Measurements from ENCODE around the gene DTX1. TPM values are rescaled to one million over a fixed set of nuclear protein-coding genes. Genes with fewer than 3 reads are reported as not detected.

Gene DTX1
- 5.2 TPM for total RNA-seq

DNA sequence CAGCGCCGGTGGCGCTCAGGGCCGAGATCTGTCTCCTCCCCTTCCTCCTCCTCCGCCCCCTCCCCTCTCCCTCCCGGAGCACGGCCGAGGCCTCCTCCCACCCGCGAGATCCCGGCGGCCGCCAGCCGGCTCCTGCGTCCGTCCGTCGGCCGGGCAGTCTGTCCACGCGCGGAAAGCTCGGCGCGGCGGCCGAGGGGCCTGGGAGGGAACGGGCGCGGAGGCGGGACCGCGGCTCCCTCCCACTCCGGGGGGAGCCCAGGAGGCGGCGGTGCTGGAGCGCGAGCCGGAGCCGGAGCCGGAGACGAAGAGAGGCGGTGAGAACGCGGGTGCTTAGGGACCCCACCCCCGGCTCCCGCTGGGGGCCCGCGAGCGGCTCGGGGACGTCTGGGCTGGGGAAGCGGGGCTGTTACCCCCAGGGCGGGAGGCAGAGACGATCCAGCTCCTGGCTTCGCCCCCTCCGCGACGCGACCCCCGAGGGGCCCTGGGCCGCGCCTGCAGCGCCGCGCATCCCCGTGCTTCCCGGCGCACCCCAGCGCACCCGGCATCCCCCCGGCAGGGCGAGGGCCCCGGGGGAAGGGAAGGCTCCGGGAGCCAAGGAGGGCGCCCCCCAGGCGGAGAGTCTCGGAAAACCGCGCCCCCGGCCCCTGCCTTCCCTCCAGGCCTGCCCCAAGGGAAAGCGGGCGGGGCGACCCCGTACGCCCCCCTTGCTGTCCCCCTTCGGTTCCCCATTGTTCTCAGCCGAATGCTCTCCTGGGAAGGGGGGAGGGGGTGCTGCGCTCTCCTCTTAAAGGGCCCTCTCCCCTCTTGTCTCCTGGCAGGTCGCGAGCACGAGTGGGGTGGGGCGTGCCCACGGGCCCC, at the start of gene DTX1:
DTX1 (plus strand) TSS at position 100 of the 858 bp plus-strand sequence. CDS start 1,463 bp downstream, outside the sequence.
- Histone ChIP-seq H3K4me1 (ENCODE audit: insufficient read depth, low read length) (peaks cover 57% of the 10 kb centered on the region), H3K27me3 (ENCODE audit: insufficient read depth, low read length) (peaks cover 12% of the 10 kb centered on the region), H3K4me3 (ENCODE audit: low read length) (peak within 1 kb of the TSS; percentile 40), H3K9me3 (ENCODE audit: low read depth, low read length) (no peaks in the 10 kb centered on the region)

DNA sequence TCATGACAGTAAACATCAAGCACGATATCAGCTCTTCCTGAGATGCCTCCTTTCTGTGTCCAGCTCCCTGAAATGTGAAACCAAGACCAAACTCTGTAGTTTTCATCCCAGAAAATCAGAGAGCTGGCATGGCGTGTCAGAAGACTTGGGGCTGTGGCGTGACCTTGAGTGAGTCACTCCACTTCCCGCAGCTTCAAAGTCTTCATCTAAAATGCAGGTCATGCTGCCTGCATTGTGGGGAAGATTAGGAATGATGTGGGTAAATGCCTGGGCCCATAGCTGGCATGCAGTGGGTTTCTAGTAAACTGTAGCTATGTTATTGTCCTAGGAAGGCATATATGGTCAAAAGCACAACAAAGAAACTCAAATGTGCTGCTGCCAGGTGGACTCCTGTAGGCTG, 49.4 kb upstream of the DTX1 start:
- Histone ChIP-seq H3K4me1 (ENCODE audit: insufficient read depth, low read length) (no peaks in the 10 kb centered on the region), H3K9me3 (ENCODE audit: low read depth, low read length) (peaks cover 12% of the 10 kb centered on the region), H3K4me3 (ENCODE audit: low read length) (no peak overlapping the region), H3K27me3 (ENCODE audit: insufficient read depth, low read length) (no peaks in the 10 kb centered on the region)

DNA sequence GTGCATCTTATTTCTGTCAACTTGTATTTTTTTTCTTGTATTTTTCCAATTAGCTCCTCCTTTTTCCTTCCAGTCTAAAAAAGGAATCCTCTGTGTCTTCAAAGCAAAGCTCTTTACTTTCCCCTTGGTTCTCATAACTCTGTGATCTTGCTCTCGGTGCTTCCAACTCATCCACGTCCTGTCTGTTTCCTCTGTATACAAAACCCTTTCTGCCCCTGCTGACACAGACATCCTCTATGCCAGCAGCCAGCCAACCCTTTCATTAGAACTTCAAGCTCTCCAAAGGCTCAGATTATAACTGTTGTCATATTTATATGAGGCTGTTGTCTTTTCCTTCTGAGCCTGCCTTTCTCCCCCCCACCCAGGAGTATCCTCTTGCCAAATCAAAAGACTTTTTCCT, 45.8 kb upstream of the DTX1 start:
- Histone ChIP-seq H3K9me3 (ENCODE audit: low read depth, low read length) (peaks cover 12% of the 10 kb centered on the region), H3K4me3 (ENCODE audit: low read length) (no peak overlapping the region)

DNA sequence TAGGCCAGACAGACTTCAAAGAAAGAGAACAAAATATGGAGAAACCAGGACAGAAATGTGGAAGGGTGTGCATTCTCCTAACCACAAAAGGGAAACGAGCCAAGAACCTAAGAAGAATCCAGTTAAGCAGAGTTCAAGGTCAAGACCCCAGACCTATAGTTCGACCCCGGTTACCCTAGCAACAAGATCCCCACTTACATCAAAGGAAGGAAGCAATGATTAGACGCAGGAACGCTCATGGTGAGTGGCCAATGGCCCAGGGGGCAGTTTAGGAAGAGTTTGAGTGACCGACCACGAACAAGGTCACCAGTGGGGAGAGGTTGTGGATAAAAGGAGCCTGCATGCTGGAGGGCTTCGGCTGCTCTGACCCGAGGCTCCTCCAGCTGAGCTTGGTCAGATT, 42.0 kb upstream of the DTX1 start:
- Histone ChIP-seq H3K4me3 (ENCODE audit: low read length) (no peak overlapping the region), H3K9me3 (ENCODE audit: low read depth, low read length) (peaks cover 12% of the 10 kb centered on the region), H3K27me3 (ENCODE audit: insufficient read depth, low read length) (no peaks in the 10 kb centered on the region), H3K4me1 (ENCODE audit: insufficient read depth, low read length) (no peaks in the 10 kb centered on the region)

More for the DNA sequence above, 45.8 kb upstream of the DTX1 start:
- Histone ChIP-seq H3K27me3 (ENCODE audit: insufficient read depth, low read length) (no peaks in the 10 kb centered on the region), H3K4me1 (ENCODE audit: insufficient read depth, low read length) (no peaks in the 10 kb centered on the region)

DNA sequence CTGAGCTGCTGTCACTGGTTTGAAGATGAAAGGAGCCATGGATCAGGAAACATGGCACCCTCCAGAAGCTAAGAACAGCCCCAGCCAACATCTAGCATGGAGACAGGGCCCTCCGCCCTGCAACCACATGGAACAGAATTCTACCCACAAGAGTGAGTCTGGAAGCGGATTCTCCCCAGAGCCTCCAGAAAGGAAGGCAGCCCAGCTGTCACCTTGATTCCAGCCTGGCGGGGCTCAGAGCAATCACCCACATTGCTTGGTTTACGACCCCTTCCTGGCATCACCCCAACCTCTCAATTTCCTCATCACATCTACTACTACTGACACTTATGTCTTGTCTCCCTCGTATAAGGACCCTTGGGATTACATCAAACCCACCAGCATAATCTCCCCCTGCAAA, 39.7 kb upstream of the DTX1 start:
- Histone ChIP-seq H3K4me1 (ENCODE audit: insufficient read depth, low read length) (no peaks in the 10 kb centered on the region), H3K27me3 (ENCODE audit: insufficient read depth, low read length) (no peaks in the 10 kb centered on the region), H3K4me3 (ENCODE audit: low read length) (no peak overlapping the region), H3K9me3 (ENCODE audit: low read depth, low read length) (no peaks in the 10 kb centered on the region)

DNA sequence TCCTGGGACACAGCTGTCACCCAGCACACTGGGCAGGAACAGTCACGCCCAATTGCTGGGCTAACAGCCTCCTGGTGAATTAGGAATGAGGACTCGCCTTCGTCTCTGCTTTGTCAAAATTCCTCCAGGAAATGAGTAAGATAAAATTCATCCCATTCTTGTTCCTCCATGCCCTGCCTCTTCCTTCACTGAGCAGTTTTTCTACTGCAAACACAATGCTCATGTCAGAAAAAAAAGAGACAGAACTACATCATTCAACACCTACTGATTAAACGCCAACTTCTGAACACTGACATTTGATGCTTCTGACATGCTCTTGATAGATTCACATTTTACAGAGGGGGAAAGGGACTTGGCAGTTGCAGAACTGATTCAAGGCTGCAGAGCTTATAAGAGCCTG, 37.5 kb upstream of the DTX1 start:
- no peak overlapping the region for H3K4me3 ChIP-seq (ENCODE audit: low read length)
- H3K4me1 ChIP-seq (ENCODE audit: insufficient read depth, low read length) = no peaks in the 10 kb centered on the region
- H3K27me3 ChIP-seq (ENCODE audit: insufficient read depth, low read length) = no peaks in the 10 kb centered on the region
- H3K9me3 ChIP-seq (ENCODE audit: low read depth, low read length) = no peaks in the 10 kb centered on the region

DNA sequence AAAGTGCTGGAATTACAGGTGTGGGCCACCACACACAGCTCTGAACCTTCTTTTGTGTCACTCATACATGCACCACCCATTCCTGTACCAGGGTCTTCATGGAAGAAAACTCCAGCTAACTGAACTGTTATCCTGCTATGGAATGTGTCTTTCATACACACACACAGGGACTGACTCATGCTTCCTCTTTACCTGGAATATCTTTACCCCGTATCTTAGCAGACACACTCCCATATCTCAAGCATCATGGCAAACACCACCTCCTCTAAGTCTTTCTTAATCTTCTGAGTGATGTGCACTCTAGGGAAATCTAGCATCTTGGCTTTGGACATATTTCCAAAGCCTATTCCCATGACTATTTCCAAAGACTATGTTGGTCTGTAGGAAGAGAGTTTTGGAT, 35.0 kb upstream of the DTX1 start:
- no peaks in the 10 kb centered on the region for H3K9me3 ChIP-seq (ENCODE audit: low read depth, low read length)
- no peaks in the 10 kb centered on the region for H3K4me1 ChIP-seq (ENCODE audit: insufficient read depth, low read length)

DNA sequence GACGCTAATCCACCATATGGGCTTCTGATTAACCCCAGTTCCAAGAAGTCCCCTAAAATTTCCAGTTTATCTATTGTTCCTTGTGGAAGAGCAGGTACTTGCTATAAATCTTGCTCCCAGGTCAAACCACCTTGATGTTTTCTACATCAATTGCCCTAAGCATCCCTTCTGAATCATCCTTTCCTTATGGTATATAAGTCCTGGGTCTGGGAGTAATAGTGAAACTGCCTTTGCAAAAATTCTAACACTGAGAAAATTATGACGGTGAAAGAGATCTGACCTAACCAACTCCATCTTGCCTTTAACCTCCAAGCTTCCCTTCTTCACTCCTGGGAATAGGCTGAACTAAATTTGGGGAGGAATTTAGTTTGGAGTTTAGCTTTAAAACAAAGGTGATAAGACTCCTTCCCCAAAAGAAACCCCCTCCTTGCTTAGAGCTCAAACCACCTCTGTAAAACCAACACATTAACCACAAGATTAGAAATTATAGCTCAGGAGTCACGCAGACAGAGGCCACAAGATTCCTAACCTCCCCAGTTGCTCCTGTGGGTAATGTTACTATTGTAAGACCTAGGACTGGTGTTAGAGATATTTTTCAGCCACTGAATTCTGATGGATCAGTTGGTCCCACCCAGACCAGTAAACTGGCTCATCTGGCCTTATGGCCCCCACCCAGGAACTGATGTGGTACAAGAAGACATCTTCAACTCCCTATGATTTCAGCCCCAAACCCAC, 33.8 kb upstream of the DTX1 start:
- no peaks in the 10 kb centered on the region for H3K27me3 ChIP-seq (ENCODE audit: insufficient read depth, low read length)
- no peaks in the 10 kb centered on the region for H3K4me1 ChIP-seq (ENCODE audit: insufficient read depth, low read length)
- H3K4me3 ChIP-seq (ENCODE audit: low read length) = no peak overlapping the region
- no peaks in the 10 kb centered on the region for H3K9me3 ChIP-seq (ENCODE audit: low read depth, low read length)

More for the DNA sequence above, 35.0 kb upstream of the DTX1 start:
- Histone ChIP-seq H3K4me3 (ENCODE audit: low read length) (no peak overlapping the region), H3K27me3 (ENCODE audit: insufficient read depth, low read length) (no peaks in the 10 kb centered on the region)

DNA sequence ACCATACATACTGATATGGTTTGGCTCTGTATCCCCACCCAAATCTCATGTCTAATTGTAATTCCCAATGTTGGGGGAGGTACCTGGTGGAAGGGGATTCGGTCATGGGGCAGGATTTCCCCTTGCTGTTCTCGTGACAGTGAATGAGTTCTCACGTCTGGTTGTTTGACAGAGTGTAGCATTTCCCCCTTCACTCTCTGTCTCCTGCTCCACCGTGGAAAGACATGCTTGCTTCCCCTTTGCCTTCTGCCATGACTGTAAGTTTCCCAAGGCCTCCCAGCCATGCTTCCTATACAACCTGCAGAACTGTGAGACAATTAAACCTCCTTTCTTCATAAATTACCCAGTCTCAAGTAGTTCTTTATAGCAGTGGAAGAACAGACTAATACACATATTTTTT, 28.8 kb upstream of the DTX1 start:
- Histone ChIP-seq H3K9me3 (ENCODE audit: low read depth, low read length) (no peaks in the 10 kb centered on the region), H3K4me3 (ENCODE audit: low read length) (no peak overlapping the region), H3K27me3 (ENCODE audit: insufficient read depth, low read length) (no peaks in the 10 kb centered on the region), H3K4me1 (ENCODE audit: insufficient read depth, low read length) (no peaks in the 10 kb centered on the region)

DNA sequence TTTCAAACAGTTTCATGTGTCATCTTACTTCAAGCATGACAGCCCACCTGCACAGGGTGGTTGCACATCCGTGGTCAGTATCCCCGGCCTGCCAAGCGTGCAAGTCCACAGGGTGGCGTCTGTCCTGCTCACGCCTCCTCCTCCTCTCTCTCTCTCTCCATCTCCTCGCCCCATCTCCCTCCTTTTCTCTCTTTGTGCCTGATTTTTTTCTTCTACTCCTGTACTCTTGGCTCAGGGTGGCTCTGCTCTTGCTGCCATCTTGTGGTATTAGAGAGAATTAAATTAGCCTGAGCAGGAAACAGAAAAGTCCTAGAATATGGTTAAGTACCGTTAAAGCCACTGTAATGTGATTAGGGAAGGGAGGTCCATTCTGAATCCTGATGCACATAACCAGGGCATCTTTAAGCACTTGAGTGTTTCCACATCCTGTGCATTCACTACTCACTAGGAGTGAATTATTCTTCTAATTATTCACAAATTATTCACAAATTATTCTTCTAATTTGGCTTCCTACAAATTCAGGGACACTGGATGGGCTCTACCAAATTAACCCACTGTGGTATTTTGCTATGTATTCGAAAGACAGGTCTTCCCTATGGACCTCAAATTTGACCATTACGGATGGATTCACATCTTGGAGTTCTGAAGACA, 25.5 kb upstream of the DTX1 start:
- Histone ChIP-seq H3K27me3 (ENCODE audit: insufficient read depth, low read length) (no peaks in the 10 kb centered on the region), H3K4me3 (ENCODE audit: low read length) (no peak overlapping the region), H3K9me3 (ENCODE audit: low read depth, low read length) (no peaks in the 10 kb centered on the region), H3K4me1 (ENCODE audit: insufficient read depth, low read length) (no peaks in the 10 kb centered on the region)

DNA sequence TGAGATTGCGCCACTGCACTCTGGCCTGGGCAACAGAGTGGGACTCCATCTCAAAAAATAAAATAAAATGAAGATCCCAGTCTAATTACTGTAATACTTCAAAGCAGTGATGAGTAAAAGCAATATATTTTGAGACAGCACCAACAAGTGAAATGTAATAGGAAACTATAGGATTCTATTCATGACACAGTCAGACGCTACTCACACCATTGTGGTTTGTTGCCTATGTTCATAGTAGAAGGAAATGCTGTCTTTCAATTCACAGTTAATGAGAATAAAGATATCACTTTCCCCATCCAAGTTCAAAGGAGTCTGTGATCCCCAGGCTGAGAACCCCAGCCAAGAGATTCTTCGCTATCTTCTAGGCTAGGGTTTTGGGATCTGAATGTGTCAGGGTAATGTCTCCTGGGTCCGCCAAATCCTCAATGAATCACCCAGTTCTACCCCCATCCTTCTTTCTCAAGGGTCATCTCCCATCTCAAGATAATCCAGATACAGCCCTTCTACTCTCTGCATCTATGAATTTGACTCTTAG, 16.6 kb upstream of the DTX1 start:
- Histone ChIP-seq H3K27me3 (ENCODE audit: insufficient read depth, low read length) (no peaks in the 10 kb centered on the region), H3K4me3 (ENCODE audit: low read length) (no peak overlapping the region), H3K4me1 (ENCODE audit: insufficient read depth, low read length) (peaks cover 21% of the 10 kb centered on the region), H3K9me3 (ENCODE audit: low read depth, low read length) (no peaks in the 10 kb centered on the region)

DNA sequence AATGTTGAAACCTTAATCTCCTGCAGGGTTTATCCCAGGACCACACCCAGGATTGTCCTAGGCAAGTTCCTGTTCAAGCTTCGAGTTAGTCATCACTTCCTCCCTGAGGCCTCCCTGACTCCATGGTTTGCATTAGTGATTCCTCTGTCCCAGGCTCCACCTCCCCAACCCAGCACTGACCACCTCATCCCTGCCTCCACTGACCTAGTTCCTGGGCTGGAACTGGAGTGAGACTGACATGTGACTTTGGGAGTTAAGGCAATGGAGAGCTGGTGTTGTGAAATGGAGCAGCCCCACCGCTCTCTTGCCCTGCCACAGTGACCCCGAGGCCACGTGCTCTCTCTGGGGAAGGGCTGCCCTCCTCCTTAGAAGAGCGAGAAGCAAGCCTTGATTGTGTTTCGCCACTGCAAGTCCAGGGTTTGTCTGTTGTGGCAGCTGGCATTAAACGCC, 15.8 kb upstream of the DTX1 start:
- Histone ChIP-seq H3K27me3 (ENCODE audit: insufficient read depth, low read length) (no peaks in the 10 kb centered on the region), H3K9me3 (ENCODE audit: low read depth, low read length) (no peaks in the 10 kb centered on the region), H3K4me1 (ENCODE audit: insufficient read depth, low read length) (peaks cover 21% of the 10 kb centered on the region), H3K4me3 (ENCODE audit: low read length) (no peak overlapping the region)

DNA sequence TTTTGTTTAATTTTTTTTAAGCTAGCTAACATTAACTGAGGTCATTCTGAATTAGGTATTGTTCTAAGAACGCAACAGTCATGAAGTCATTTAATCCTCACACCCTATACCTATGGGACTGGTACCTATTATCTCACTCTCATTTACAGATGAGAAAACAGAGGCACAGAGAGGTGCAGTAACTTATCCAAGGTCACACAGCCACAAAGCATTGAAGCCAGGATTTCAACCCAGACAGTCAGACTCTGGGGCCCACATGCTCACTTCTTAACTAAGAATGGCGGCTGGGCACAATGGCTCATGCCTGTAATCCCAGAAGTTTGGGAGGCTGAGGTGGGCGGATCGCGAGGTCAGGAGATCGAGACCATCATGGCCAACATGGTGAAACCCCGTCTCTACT, 15.0 kb upstream of the DTX1 start:
- Histone ChIP-seq H3K4me3 (ENCODE audit: low read length) (no peak overlapping the region), H3K4me1 (ENCODE audit: insufficient read depth, low read length) (peaks cover 21% of the 10 kb centered on the region), H3K9me3 (ENCODE audit: low read depth, low read length) (no peaks in the 10 kb centered on the region), H3K27me3 (ENCODE audit: insufficient read depth, low read length) (no peaks in the 10 kb centered on the region)

DNA sequence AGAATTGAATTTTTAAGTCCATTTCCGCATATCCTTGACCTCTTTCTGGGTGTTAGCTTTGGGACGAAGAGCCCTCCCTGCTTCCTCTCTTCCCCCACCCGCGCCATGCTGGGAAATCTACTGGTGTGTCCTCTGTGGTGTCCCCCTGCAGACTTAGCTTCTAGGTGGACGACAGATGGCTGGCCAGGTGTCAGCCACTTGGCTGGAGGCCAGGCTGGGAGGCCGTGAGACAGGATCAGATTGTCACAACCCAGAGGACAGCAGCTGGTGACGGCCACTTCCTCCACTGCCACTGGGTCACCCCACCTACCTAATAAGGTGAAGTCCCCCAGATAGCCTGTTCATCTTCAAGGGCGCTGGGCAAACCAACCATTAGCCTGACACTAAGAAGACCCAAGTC, 13.3 kb upstream of the DTX1 start:
- Histone ChIP-seq H3K27me3 (ENCODE audit: insufficient read depth, low read length) (no peaks in the 10 kb centered on the region), H3K9me3 (ENCODE audit: low read depth, low read length) (no peaks in the 10 kb centered on the region), H3K4me3 (ENCODE audit: low read length) (no peak overlapping the region), H3K4me1 (ENCODE audit: insufficient read depth, low read length) (peaks cover 21% of the 10 kb centered on the region)

DNA sequence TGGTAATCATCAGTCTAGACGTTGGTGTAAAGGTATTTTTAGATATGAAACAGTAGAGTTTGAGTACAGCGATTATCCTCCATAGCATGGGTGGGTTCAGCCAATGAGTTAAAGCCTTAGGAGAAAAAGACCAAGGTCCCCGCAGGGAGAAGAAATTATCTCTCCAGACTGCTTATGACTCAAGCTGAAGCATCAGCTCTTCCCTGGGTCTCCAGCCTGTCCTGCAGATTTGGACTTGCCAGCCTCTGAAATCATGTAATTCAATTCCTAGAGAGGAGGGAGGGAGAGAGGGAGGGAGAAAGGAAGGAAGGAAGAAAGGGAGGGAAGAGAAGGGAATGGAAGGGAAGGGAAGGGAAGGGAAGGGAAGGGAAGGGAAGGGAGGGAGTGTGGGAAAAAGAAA, 12.0 kb upstream of the DTX1 start:
- H3K4me1 ChIP-seq (ENCODE audit: insufficient read depth, low read length) = peaks cover 28% of the 10 kb centered on the region
- no peaks in the 10 kb centered on the region for H3K9me3 ChIP-seq (ENCODE audit: low read depth, low read length)
- no peak overlapping the region for H3K4me3 ChIP-seq (ENCODE audit: low read length)
- H3K27me3 ChIP-seq (ENCODE audit: insufficient read depth, low read length) = no peaks in the 10 kb centered on the region
